ENCODE results near the gene RTP5. TPM values are rescaled to one million over a fixed set of nuclear protein-coding genes. Genes with fewer than 3 reads are reported as not detected.
"Not testable (repeated sequence)": the region's sequence is repeated elsewhere in the genome, so short reads cannot be mapped to it uniquely, and the experiment has no call there.

The RTP5 gene
- total RNA-seq, 1 experiment from 2014 or later, result not detected

DNA sequence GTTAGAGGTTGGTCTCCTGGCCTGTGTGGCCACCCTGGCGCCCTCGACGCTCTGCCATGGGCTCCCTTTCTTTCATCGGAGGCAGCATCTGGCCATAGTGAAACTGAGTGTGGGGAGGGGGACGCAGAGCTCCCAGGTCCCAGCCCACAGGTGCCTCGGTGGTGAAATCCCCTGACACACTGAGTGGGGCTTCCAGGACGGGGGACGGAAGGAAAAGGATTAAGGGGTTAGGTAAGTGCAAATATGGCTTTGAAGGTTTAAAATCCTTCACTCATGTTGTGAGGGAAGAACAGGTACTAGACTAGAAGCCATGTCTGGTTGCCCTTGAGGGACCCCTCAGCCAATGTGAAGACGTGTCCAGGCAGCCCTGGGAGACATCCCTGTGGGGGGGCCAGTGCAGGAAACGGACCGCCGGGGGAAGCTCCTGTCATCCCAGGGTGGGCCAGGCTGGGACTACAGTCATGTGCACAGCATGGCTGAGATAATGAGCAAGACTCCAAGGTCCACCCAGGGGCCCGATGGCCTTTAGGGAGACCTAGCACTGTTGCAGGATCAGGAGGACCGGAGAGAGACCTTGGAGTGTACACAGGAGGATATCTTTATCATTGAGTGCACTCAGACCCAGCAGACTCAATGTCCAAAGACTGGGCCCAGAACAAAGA, 36.3 kb downstream of the RTP5 start:
- TF ChIP-seq, protein P1, sequence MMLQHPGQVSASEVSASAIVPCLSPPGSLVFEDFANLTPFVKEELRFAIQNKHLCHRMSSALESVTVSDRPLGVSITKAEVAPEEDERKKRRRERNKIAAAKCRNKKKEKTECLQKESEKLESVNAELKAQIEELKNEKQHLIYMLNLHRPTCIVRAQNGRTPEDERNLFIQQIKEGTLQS (IDR thresholded peaks at IDR 0.05), result no peak
- TF ChIP-seq TCF7L2 (IDR thresholded peaks at IDR 0.05; ENCODE audit: borderline replicate concordance, extremely low read depth, insufficient read depth, insufficient read length) (no peak), SP1 (IDR thresholded peaks at IDR 0.05; ENCODE audit: low read depth) (no peak), EZH2phosphoT487 (IDR thresholded peaks at IDR 0.05; ENCODE audit: borderline replicate concordance) (no peak), POLR2AphosphoS5 (IDR thresholded peaks at IDR 0.05; ENCODE audit: low read depth, low read length) (no peak), RAD21 (IDR thresholded peaks at IDR 0.05; ENCODE audit: low read depth) (no peak), EZH2 (IDR thresholded peaks at IDR 0.05) (no peak), YY1 (IDR thresholded peaks at IDR 0.05; ENCODE audit: extremely low read depth, insufficient replicate concordance, low read depth, low read length) (no peak), CEBPB (IDR thresholded peaks at IDR 0.05; ENCODE audit: low read depth) (no peak), ELF1 (IDR thresholded peaks at IDR 0.05; ENCODE audit: borderline replicate concordance, low read depth) (no peak)
- TF ChIP-seq, protein P2, sequence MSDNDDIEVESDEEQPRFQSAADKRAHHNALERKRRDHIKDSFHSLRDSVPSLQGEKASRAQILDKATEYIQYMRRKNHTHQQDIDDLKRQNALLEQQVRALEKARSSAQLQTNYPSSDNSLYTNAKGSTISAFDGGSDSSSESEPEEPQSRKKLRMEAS (IDR thresholded peaks at IDR 0.05), result no peak
- RAD21 ChIA-PET (ENCODE audit: low non-redundant PET in 1 of 2, low total read pairs in 2 of 2, uncharacterized antibody in 2 of 2, unreplicated experiment in 2 of 2), result no interaction called here
- H3K4me3 ChIP-seq (replicated peaks in 1 of 2; ENCODE audit: low read depth in 1 of 2, low read length in 2 of 2), result no peak overlapping the region
- DNase-seq (ENCODE audit: low read depth, low spot score) (no peak), ATAC-seq (no peak)
- no peaks in the 10 kb centered on the region for H4K20me1 ChIP-seq (ENCODE audit: insufficient read depth)
- H3K27me3 ChIP-seq (ENCODE audit: insufficient read depth, low read length), result no peaks in the 10 kb centered on the region
- H3K27ac ChIP-seq (ENCODE audit: low read depth, low read length), result no peak overlapping the region
- no peak overlapping the region for H3K9ac ChIP-seq (ENCODE audit: low read length)
- CTCF ChIA-PET, result no interaction called here
- H3K36me3 ChIP-seq (ENCODE audit: control insufficient read depth in 1 of 2, insufficient read depth in 2 of 2, low read length in 2 of 2), result no peaks in the 10 kb centered on the region
- no peaks in the 10 kb centered on the region for H3K4me1 ChIP-seq (ENCODE audit: control insufficient read depth in 1 of 2, insufficient read depth in 2 of 2, low read length in 2 of 2)
- intact Hi-C loops (cut with micrococcal nuclease), result no loop called here
- no peaks in the 10 kb centered on the region for H3K9me2 ChIP-seq (ENCODE audit: insufficient read depth)
- H3K9me3 ChIP-seq (ENCODE audit: control insufficient read depth in 1 of 2, insufficient read depth in 1 of 2, low read depth in 1 of 2, low read length in 2 of 2), result no peaks in the 10 kb centered on the region
- H3K79me2 ChIP-seq (ENCODE audit: insufficient read depth, low read length), result no peaks in the 10 kb centered on the region
- BruUV-seq (replicated peaks), result no TSS peak
- H3K4me2 ChIP-seq (ENCODE audit: low read length), result no peak overlapping the region
- POLR2A ChIA-PET, result no interaction called here
- H2AFZ ChIP-seq (ENCODE audit: low read depth, low read length, poor library complexity, severe bottlenecking), result no peak overlapping the region

DNA sequence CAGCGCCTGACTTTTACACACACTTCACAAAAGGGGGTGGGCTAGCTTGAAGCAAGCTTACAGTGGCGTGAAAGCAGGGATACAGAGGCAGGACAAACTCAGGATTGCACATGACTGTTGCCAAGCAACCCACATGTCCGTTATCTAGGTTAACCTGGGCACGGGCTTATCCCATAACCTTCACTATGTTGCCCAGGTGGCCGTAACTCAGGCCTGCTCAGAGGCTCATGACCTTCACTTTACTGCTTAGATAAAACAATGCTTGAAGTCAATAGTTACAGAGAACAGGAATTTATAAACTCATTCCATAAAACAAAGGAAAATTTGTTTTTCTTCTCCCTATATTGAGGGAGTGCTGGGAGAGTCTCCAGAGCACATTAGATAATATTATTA, 36.8 kb downstream of the RTP5 start:
- DNase-seq (ENCODE audit: low read depth, low spot score); H2AFZ ChIP-seq (ENCODE audit: low read depth, low read length, poor library complexity, severe bottlenecking); ATAC-seq; H4K20me1 ChIP-seq (ENCODE audit: insufficient read depth); H3K79me2 ChIP-seq (ENCODE audit: insufficient read depth, low read length); BruUV-seq (replicated peaks); H3K9me2 ChIP-seq (ENCODE audit: insufficient read depth); intact Hi-C loops (cut with micrococcal nuclease); RAD21 ChIA-PET (ENCODE audit: low non-redundant PET in 1 of 2, low total read pairs in 2 of 2, uncharacterized antibody in 2 of 2, unreplicated experiment in 2 of 2); H3K27me3 ChIP-seq (ENCODE audit: insufficient read depth, low read length); POLR2A ChIA-PET; H3K9me3 ChIP-seq (ENCODE audit: control insufficient read depth in 1 of 2, insufficient read depth in 1 of 2, low read depth in 1 of 2, low read length in 2 of 2); H3K4me2 ChIP-seq (ENCODE audit: low read length); CTCF ChIA-PET; H3K4me1 ChIP-seq (ENCODE audit: control insufficient read depth in 1 of 2, insufficient read depth in 2 of 2, low read length in 2 of 2); H3K27ac ChIP-seq (ENCODE audit: low read depth, low read length); H3K4me3 ChIP-seq (replicated peaks in 1 of 2; ENCODE audit: low read depth in 1 of 2, low read length in 2 of 2); H3K9ac ChIP-seq (ENCODE audit: low read length); H3K36me3 ChIP-seq (ENCODE audit: control insufficient read depth in 1 of 2, insufficient read depth in 2 of 2, low read length in 2 of 2): not testable (repeated sequence)

Measured in HCT116 (cell line).